Brain microvascular endothelial cell (primary cell): Measurements from ENCODE around the gene CCDC86.

Source experiments
- DNase-seq: peaks from one replicate; pipeline ENCODE4 v3.0.0-alpha.2; 2020
- H3K27ac ChIP-seq: fragments of 250-450 bp; sonication (Bioruptor Pico); 2 replicates; pipeline ENCODE4 v1.5.1; 2020; ENCODE audit warnings: mild to moderate bottlenecking, moderate library complexity
- H3K27me3 ChIP-seq: fragments of 250-450 bp; sonication (Bioruptor Pico); replicated peaks from 2 replicates; pipeline ENCODE4 v1.5.1; 2020; ENCODE audit warnings: mild to moderate bottlenecking
- H3K36me3 ChIP-seq: fragments of 250-450 bp; sonication (Bioruptor Pico); replicated peaks from 2 replicates; pipeline ENCODE4 v1.5.1; 2020; ENCODE audit warnings: mild to moderate bottlenecking
- H3K4me3 ChIP-seq: 2 replicates; pipeline ENCODE4 v1.5.1; 2011; ENCODE audit warnings: low read depth, mild to moderate bottlenecking, control low read depth, low read length, moderate library complexity
- in situ Hi-C: cut with HindIII; loops from 2 replicates; pipeline ENCODE4 v1.10.0; 2017; ENCODE audit warnings: low sequenced_read_pairs, low pct_ligation_motif_present
- TF ChIP-seq, protein P1 (sequence below): IDR thresholded peaks from 2 replicates; pipeline ENCODE4 v1.5.1; 2011; ENCODE audit warnings: low read depth, mild to moderate bottlenecking, moderate library complexity, low read length, control low read depth, inconsistent platforms; ENCODE audit errors: missing control alignments

Gene CCDC86

GRCh38 chr11:60876168-60876485, 34.2 kb downstream of the CCDC86 start:
- TF ChIP-seq, protein P1, sequence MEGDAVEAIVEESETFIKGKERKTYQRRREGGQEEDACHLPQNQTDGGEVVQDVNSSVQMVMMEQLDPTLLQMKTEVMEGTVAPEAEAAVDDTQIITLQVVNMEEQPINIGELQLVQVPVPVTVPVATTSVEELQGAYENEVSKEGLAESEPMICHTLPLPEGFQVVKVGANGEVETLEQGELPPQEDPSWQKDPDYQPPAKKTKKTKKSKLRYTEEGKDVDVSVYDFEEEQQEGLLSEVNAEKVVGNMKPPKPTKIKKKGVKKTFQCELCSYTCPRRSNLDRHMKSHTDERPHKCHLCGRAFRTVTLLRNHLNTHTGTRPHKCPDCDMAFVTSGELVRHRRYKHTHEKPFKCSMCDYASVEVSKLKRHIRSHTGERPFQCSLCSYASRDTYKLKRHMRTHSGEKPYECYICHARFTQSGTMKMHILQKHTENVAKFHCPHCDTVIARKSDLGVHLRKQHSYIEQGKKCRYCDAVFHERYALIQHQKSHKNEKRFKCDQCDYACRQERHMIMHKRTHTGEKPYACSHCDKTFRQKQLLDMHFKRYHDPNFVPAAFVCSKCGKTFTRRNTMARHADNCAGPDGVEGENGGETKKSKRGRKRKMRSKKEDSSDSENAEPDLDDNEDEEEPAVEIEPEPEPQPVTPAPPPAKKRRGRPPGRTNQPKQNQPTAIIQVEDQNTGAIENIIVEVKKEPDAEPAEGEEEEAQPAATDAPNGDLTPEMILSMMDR = no peak
- DNase-seq = no peak
- Histone ChIP-seq H3K36me3 (no peaks in the 10 kb centered on the region), H3K27ac (no peak overlapping the region), H3K4me3 (no peak overlapping the region), H3K27me3 (no peaks in the 10 kb centered on the region)
- in situ Hi-C loops = no loop called here

GRCh38 chr11:60878245-60879101, 36.6 kb downstream of the CCDC86 start:
- H3K27me3 ChIP-seq = no peaks in the 10 kb centered on the region
- no peak overlapping the region for H3K4me3 ChIP-seq
- TF ChIP-seq, protein P1 = no peak
- no peak overlapping the region for H3K27ac ChIP-seq
- H3K36me3 ChIP-seq = no peaks in the 10 kb centered on the region
- in situ Hi-C loops = no loop called here
- no peak for DNase-seq

- H3K27ac ChIP-seq = no peak overlapping the region
- TF ChIP-seq, protein P1 = no peak
- no peaks in the 10 kb centered on the region for H3K27me3 ChIP-seq
- in situ Hi-C loops = no loop called here
- no peak overlapping the region for H3K4me3 ChIP-seq
- DNase-seq = no peak
- no peaks in the 10 kb centered on the region for H3K36me3 ChIP-seq
Observed at GRCh38 chr11:60879104-60879503, 37.2 kb downstream of the CCDC86 start.

DNA sequence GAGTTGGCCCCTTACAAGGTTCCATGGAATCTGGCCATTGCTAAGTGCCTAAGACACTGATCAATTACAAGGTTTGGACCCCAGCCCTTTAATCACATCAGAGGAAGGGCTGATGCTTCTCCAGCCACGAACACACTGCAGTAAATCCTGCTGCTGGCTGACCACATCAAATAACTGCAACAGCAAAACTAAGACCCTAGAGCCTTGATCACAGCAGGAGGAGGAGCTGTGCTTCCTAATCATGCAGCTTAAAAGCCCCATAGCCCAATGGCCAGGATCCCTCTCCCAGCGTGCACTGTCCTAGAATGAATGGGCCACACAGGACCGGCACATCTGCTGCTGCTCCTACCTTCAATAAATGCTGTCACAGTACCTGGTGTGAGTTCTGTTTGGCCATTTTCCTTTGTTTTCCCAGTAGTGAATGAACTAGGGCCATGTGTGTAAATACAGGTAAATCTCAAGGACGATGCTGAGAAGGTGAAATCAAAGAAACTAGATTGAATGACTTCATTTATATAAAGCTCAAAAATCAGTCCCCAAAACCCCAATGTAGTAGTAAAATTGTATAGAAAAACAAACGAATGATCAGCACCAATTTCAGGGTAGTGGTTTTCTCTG, 38.2 kb downstream of the CCDC86 start:
- Histone ChIP-seq H3K27ac (no peak overlapping the region), H3K27me3 (no peaks in the 10 kb centered on the region), H3K36me3 (no peaks in the 10 kb centered on the region), H3K4me3 (no peak overlapping the region)
- TF ChIP-seq, protein P1 = no peak
- no peak for DNase-seq
- in situ Hi-C loops = no loop called here

- DNase-seq = no peak
- in situ Hi-C loops = no loop called here
- H3K4me3 ChIP-seq = no peak overlapping the region
- H3K27ac ChIP-seq = no peak overlapping the region
- no peaks in the 10 kb centered on the region for H3K27me3 ChIP-seq
- TF ChIP-seq, protein P1 = no peak
- no peaks in the 10 kb centered on the region for H3K36me3 ChIP-seq
Observed at GRCh38 chr11:60880643-60881282, 38.9 kb downstream of the CCDC86 start.
